D341Med (cell line): Measurements from ENCODE around the gene CFAP99.
A peak's percentile ranks its signal among the peaks of the same experiment; 100 is the strongest.

Source experiments
- DNase-seq: peaks from one replicate; pipeline ENCODE4 v3.0.0; 2012; ENCODE audit warnings: low spot score

Gene CFAP99

GRCh38 chr4:2412534-2412884 is 6.2 kb upstream of the CFAP99 start:
- no peak for DNase-seq

GRCh38 chr4:2412885-2413716 is 5.7 kb upstream of the CFAP99 start:
- DNase-seq: peak; percentile 73

GRCh38 chr4:2413821-2414610 is 4.7 kb upstream of the CFAP99 start:
- DNase-seq: no peak

- no peak for DNase-seq
Measured at GRCh38 chr4:2415213-2415612, 3.5 kb upstream of the CFAP99 start.

- DNase-seq: no peak
Measured at GRCh38 chr4:2415881-2416563, 2.7 kb upstream of the CFAP99 start.

GRCh38 chr4:2416564-2417225 is 2.1 kb upstream of the CFAP99 start:
- DNase-seq: no peak

GRCh38 chr4:2417226-2417764 is 1.5 kb upstream of the CFAP99 start:
- DNase-seq: peak; percentile 82

GRCh38 chr4:2417765-2418649 is 748 bp upstream of the CFAP99 start, which contains the start of gene ZFYVE28:
TSS of gene ZFYVE28 (minus strand) at chr4:2418645. CDS start at chr4:2418323, 322 bp downstream.
- no peak for DNase-seq

- no peak for DNase-seq
Measured at GRCh38 chr4:2419814-2420213, 1.1 kb downstream of the CFAP99 start.

- DNase-seq: no peak
Measured at GRCh38 chr4:2421928-2422327, 3.2 kb downstream of the CFAP99 start.

- no peak for DNase-seq
Measured at GRCh38 chr4:2423066-2423465, 4.3 kb downstream of the CFAP99 start.

GRCh38 chr4:2423695-2424094 is 4.9 kb downstream of the CFAP99 start:
- DNase-seq: no peak

GRCh38 chr4:2424581-2424980 is 5.8 kb downstream of the CFAP99 start:
- DNase-seq: no peak

- DNase-seq: no peak
Measured at GRCh38 chr4:2425386-2426068, 6.8 kb downstream of the CFAP99 start.

GRCh38 chr4:2426069-2426397 is 7.3 kb downstream of the CFAP99 start:
- no peak for DNase-seq

- no peak for DNase-seq
Measured at GRCh38 chr4:2426711-2427275, 8.0 kb downstream of the CFAP99 start.

GRCh38 chr4:2427383-2428334 is 8.9 kb downstream of the CFAP99 start:
- DNase-seq: no peak

- DNase-seq: no peak
Measured at GRCh38 chr4:2428496-2429213, 9.9 kb downstream of the CFAP99 start.
